ENCODE data around the gene ZNF775. TPM values are rescaled to one million over a fixed set of nuclear protein-coding genes. Genes with fewer than 3 reads are reported as not detected.

ZNF775 gene
- total and polyA plus RNA-seq, 12 donors = 1.9 to 4.7 (median 2.9) TPM

GRCh38 chr7:150358988-150359621, 20.0 kb upstream of the ZNF775 start:
- H3K4me3 ChIP-seq = no peak overlapping the region
- peaks cover 0 to 21% (median 3%) of the 10 kb centered on the region in 9 donors for H3K4me1 ChIP-seq
- TF ChIP-seq, protein P1, sequence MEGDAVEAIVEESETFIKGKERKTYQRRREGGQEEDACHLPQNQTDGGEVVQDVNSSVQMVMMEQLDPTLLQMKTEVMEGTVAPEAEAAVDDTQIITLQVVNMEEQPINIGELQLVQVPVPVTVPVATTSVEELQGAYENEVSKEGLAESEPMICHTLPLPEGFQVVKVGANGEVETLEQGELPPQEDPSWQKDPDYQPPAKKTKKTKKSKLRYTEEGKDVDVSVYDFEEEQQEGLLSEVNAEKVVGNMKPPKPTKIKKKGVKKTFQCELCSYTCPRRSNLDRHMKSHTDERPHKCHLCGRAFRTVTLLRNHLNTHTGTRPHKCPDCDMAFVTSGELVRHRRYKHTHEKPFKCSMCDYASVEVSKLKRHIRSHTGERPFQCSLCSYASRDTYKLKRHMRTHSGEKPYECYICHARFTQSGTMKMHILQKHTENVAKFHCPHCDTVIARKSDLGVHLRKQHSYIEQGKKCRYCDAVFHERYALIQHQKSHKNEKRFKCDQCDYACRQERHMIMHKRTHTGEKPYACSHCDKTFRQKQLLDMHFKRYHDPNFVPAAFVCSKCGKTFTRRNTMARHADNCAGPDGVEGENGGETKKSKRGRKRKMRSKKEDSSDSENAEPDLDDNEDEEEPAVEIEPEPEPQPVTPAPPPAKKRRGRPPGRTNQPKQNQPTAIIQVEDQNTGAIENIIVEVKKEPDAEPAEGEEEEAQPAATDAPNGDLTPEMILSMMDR (IDR thresholded peaks at IDR 0.05) = no peak
- no peak overlapping the region for H3K27ac ChIP-seq
- no peaks in the 10 kb centered on the region for H3K36me3 ChIP-seq
- H3K9me3 ChIP-seq = no peaks in the 10 kb centered on the region
- 86 to 93% methylated on average over 4 of the region's 4 CpGs for WGBS, 2 donors
- DNase-seq = no peak
- H3K27me3 ChIP-seq = no peaks in the 10 kb centered on the region
- ATAC-seq = no peak
- intact Hi-C loops (cut with DNase I) = loop anchor here in 3 of 10 donors (5.0 kb wide), 1 partner anchor 63 kb away; no protein-coding TSS in a partner anchor

- ATAC-seq = no peak
- WGBS, 2 donors = 98% methylated on average over 2 of the region's 2 CpGs
- no peaks in the 10 kb centered on the region for H3K36me3 ChIP-seq
- no peak for DNase-seq
- H3K9me3 ChIP-seq = no peaks in the 10 kb centered on the region
- H3K4me1 ChIP-seq = peaks cover 0 to 24% (median 3%) of the 10 kb centered on the region in 9 donors
- H3K4me3 ChIP-seq = no peak overlapping the region
- TF ChIP-seq, protein P1 (IDR thresholded peaks at IDR 0.05) = no peak
- no peaks in the 10 kb centered on the region for H3K27me3 ChIP-seq
- H3K27ac ChIP-seq = no peak overlapping the region
- intact Hi-C loops (cut with DNase I) = loop anchor here in 5 of 10 donors (5.0 to 10.0 kb wide), 3 partner anchors 53 to 395 kb away; no protein-coding TSS in a partner anchor
Observed at GRCh38 chr7:150359622-150360362, 19.3 kb upstream of the ZNF775 start.

GRCh38 chr7:150360363-150361058, 18.6 kb upstream of the ZNF775 start:
- DNase-seq (no peak), ATAC-seq (no peak)
- H3K27me3 ChIP-seq = no peaks in the 10 kb centered on the region
- H3K9me3 ChIP-seq = no peaks in the 10 kb centered on the region
- TF ChIP-seq, protein P1 (IDR thresholded peaks at IDR 0.05) = no peak
- H3K36me3 ChIP-seq = no peaks in the 10 kb centered on the region
- H3K27ac ChIP-seq = no peak overlapping the region
- intact Hi-C loops (cut with DNase I) = loop anchor here in 2 of 10 donors (5.0 to 10.0 kb wide), 2 partner anchors 52 to 394 kb away; no protein-coding TSS in a partner anchor
- no peak overlapping the region for H3K4me3 ChIP-seq
- WGBS, 2 donors = 87 to 90% methylated on average over 5 of the region's 5 CpGs
- H3K4me1 ChIP-seq = peaks cover 0 to 28% (median 3%) of the 10 kb centered on the region in 9 donors

DNA sequence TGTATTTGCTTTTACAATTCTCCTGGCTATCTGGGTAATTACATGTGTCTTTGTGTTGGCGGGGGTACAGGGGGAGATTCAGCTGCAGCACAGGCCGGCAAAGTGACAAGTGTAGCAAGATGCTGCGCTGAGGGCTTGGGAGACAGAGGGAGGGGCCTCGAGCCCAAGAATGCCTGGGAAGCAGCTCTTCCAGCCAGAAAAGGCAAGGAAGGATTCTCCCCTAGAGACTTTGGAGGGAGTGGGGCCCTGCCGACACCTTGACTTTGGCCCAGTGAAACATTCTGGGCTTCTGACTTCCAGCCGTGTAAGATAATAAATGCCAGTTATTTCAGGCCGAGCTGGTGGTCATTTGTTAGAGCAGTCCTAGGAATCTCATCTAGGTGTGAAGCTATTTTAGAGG, 17.7 kb upstream of the ZNF775 start:
- intact Hi-C loops (cut with DNase I) = loop anchor here in 2 of 10 donors (5.0 to 10.0 kb wide), 2 partner anchors 51 to 393 kb away; no protein-coding TSS in a partner anchor
- TF ChIP-seq, protein P1 (IDR thresholded peaks at IDR 0.05) = no peak
- DNase-seq (no peak), ATAC-seq (peak in 2 of 8 donors; percentile 21 to 25)
- Histone ChIP-seq H3K9me3 (no peaks in the 10 kb centered on the region), H3K27ac (no peak overlapping the region), H3K4me3 (no peak overlapping the region), H3K27me3 (no peaks in the 10 kb centered on the region), H3K36me3 (no peaks in the 10 kb centered on the region), H3K4me1 (peaks cover 0 to 36% (median 3%) of the 10 kb centered on the region in 9 donors)
- 49 to 51% methylated on average over 7 of the region's 7 CpGs for WGBS, 2 donors
